HepG2 (cell line): Measurements from ENCODE around the gene PSMC1. TPM values are rescaled to one million over a fixed set of nuclear protein-coding genes. Genes with fewer than 3 reads are reported as not detected.
A peak's percentile ranks its signal among the peaks of the same experiment; 100 is the strongest.

Source experiments
- ATAC-seq: fragments of 200-7000 bp; cut with Tn5 transposase; 3 replicates; pipeline ENCODE4 v1.9.1; 2020; ENCODE audit warnings: mild to moderate bottlenecking, moderate library complexity
- BruUV-seq: library from RNA; stranded (reverse); fragments of 400-500 nt; replicated peaks from 2 replicates; lab custom pipeline; 2021; lab: Mats Ljungman, UMichigan
- CTCF ChIA-PET: fragments of 300-600 bp; formaldehyde crosslinking; extraction: SDS; loops from one replicate; lab custom pipeline; 2021; ENCODE audit warnings: low total read pairs, inconsistent platforms, low intra/inter-chr PET ratio; lab: Yijun Ruan, JAX
- POLR2A ChIA-PET: fragments of 350-600 bp; sonication (Branson Sonifier 250); formaldehyde crosslinking; loops from one replicate; lab custom pipeline; 2020; ENCODE audit warnings: antibody characterized with exemption, inconsistent platforms; lab: Yijun Ruan, JAX
- DNase-seq: peaks from one replicate; pipeline ENCODE4 v3.0.0-alpha.2; 2015; ENCODE audit warnings: low spot score
- FAIRE-seq: peaks from 3 replicates; lab custom pipeline; 2011; peaks lifted over from hg19 to GRCh38; lab: Jason Lieb, UNC
- H2AFZ ChIP-seq: one replicate; pipeline ENCODE4 v1.6.1; 2011; ENCODE audit warnings: low read length, inconsistent platforms
- H3K27ac ChIP-seq: fragments of 300-600 bp; 3 replicates; pipeline ENCODE4 v1.8.0; 2011; ENCODE audit warnings: mixed run types, mild to moderate bottlenecking, mixed read lengths, low read length, inconsistent platforms; ENCODE audit not compliant: insufficient read depth; ENCODE audit errors: extremely low read length
- H3K27me3 ChIP-seq, 2 experiments: fragments of 200-600 bp in 1 of 2; 2 replicates in 1 of 2; 3 replicates in 1 of 2; pipeline versions ENCODE4 v1.6.0 to v1.8.0; 2011; ENCODE audit warnings: low read length in 2 of 2, mild to moderate bottlenecking in 2 of 2, moderate library complexity in 2 of 2, inconsistent platforms in 1 of 2; ENCODE audit not compliant: insufficient read depth in 2 of 2, control insufficient read depth in 1 of 2
- H3K36me3 ChIP-seq, 2 experiments: fragments of 200-600 bp in 1 of 2; replicated peaks in 1 of 2; 2 replicates in 1 of 2; 3 replicates in 1 of 2; pipeline versions ENCODE4 v1.5.1 to v1.8.0; 2011; ENCODE audit warnings: low read length in 2 of 2, inconsistent platforms in 1 of 2; ENCODE audit not compliant: insufficient read depth in 2 of 2, control insufficient read depth in 1 of 2
- H3K4me1 ChIP-seq: 2 replicates; pipeline ENCODE4 v1.5.1; 2012; ENCODE audit warnings: low read length, inconsistent platforms; ENCODE audit not compliant: insufficient read depth
- H3K4me2 ChIP-seq: 2 replicates; pipeline ENCODE4 v1.6.0; 2011; ENCODE audit warnings: low read depth, low read length, inconsistent platforms
- H3K4me3 ChIP-seq, 3 experiments: fragments of 200-600 bp in 1 of 3; sonication (generic), shearing (Covaris generic) in 1 of 3; replicated peaks in 1 of 3; 2 replicates each; pipeline ENCODE4 v1.5.1; 2011 to 2016; ENCODE audit warnings: low read length in 3 of 3, inconsistent platforms in 2 of 3, low read depth in 2 of 3, mild to moderate bottlenecking in 2 of 3, control low read depth in 1 of 3, mixed read lengths in 1 of 3; ENCODE audit not compliant: insufficient read depth in 1 of 3
- H3K79me2 ChIP-seq: one replicate; pipeline ENCODE4 v1.6.1; 2011; ENCODE audit warnings: low read length, inconsistent platforms; ENCODE audit not compliant: insufficient read depth
- H3K9ac ChIP-seq: 2 replicates; pipeline ENCODE4 v1.6.0; 2011; ENCODE audit warnings: mild to moderate bottlenecking, low read depth, low read length, inconsistent platforms; ENCODE audit not compliant: insufficient read depth
- H3K9me3 ChIP-seq: 2 replicates; pipeline ENCODE4 v1.5.1; 2012; ENCODE audit warnings: mild to moderate bottlenecking, low read length
- H4K20me1 ChIP-seq: 2 replicates; pipeline ENCODE4 v1.6.0; 2011; ENCODE audit warnings: inconsistent platforms, mild to moderate bottlenecking, low read length, moderate library complexity; ENCODE audit not compliant: insufficient read depth
- NKX3-1 ChIP-seq: sonication (generic); formaldehyde crosslinking; IDR thresholded peaks from 2 replicates; pipeline ENCODE4 v1.5.0; 2020; ENCODE audit warnings: missing genetic modification reagents
- SIX4 ChIP-seq: sonication (generic); formaldehyde crosslinking; IDR thresholded peaks from 2 replicates; pipeline ENCODE4 v1.4.0; 2020; ENCODE audit warnings: missing genetic modification reagents
- TAF1 ChIP-seq: sonication (generic); formaldehyde crosslinking; IDR thresholded peaks from 2 replicates; pipeline ENCODE4 v1.4.0; 2020; ENCODE audit warnings: missing genetic modification reagents
- XBP1 ChIP-seq: sonication (generic); formaldehyde crosslinking; IDR thresholded peaks from 2 replicates; pipeline ENCODE4 v1.5.0; 2020; ENCODE audit warnings: missing genetic modification reagents
- ZNF253 ChIP-seq: sonication (generic); formaldehyde crosslinking; IDR thresholded peaks from 2 replicates; pipeline ENCODE4 v1.8.0; 2022; ENCODE audit warnings: mild to moderate bottlenecking, missing genetic modification reagents, borderline replicate concordance
- ZNF543 ChIP-seq: sonication (generic); formaldehyde crosslinking; IDR thresholded peaks from 2 replicates; pipeline ENCODE4 v1.4.0; 2020; ENCODE audit warnings: mild to moderate bottlenecking, missing genetic modification reagents
- ZNF709 ChIP-seq: sonication (generic); formaldehyde crosslinking; IDR thresholded peaks from 2 replicates; pipeline ENCODE4 v1.5.0; 2020; ENCODE audit warnings: mild to moderate bottlenecking, missing genetic modification reagents
- WGBS: methylation state at CpG from one replicate; pipeline ENCODE4 v1.1.6; 2017; ENCODE audit warnings: low lambda C conversion rate; 5-methylcytosine and 5-hydroxymethylcytosine counted together
- in situ Hi-C: cut with HindIII; loops from 2 replicates; pipeline ENCODE4 v1.10.0; 2017; ENCODE audit warnings: low pct_unique_long_range_greater_than_20kb; ENCODE audit not compliant: extremely low pct_ligation_motif_present
- intact Hi-C: fragments of 100-400 bp; cut with micrococcal nuclease; formaldehyde crosslinking; loops from one replicate; pipeline ENCODE4 v1.10.0; 2022; ENCODE audit not compliant: unreplicated experiment
- polyA plus RNA-seq, 8 experiments: library from polyadenylated mRNA; depleted of rRNA in 3 of 8; stranded (reverse) in 7 of 8; unstranded in 1 of 8; fragments of >200 nt; fragmentation: Illumina TruSeq in 4 of 8; extraction: Trizol in 4 of 8; gene quantifications; 2 replicates each; pipeline versions ENCODE4 v1.2.1 to v1.2.3, GENCODE V29; 2011 to 2016; ENCODE audit warnings: low read depth in 4 of 8, missing spikeins in 1 of 8, mixed read lengths in 1 of 8; ENCODE audit not compliant: insufficient read depth in 1 of 8
- total RNA-seq, 5 experiments: library from RNA; depleted of rRNA; stranded (reverse); fragments of >200 nt; fragmentation: Illumina TruSeq; extraction: Trizol; gene quantifications; 2 replicates each; pipeline ENCODE4 v1.2.3, GENCODE V29; 2016; ENCODE audit warnings: low read depth in 1 of 5
- TF ChIP-seq, protein P1 (sequence below): sonication (generic); formaldehyde crosslinking; conservative IDR thresholded peaks from 2 replicates; pipeline ENCODE4 v1.4.0; 2020; ENCODE audit warnings: missing genetic modification reagents
- TF ChIP-seq, protein P2 (sequence below): IDR thresholded peaks from 2 replicates; pipeline ENCODE4 v1.6.1; 2016; ENCODE audit warnings: missing compliant biosample characterization, missing genetic modification reagents, borderline replicate concordance
- TF ChIP-seq, protein P3 (sequence below): sonication (generic); formaldehyde crosslinking; IDR thresholded peaks from 2 replicates; pipeline ENCODE4 v1.8.0; 2022; ENCODE audit warnings: mild to moderate bottlenecking, missing genetic modification reagents, moderate library complexity
- TF ChIP-seq, protein P4 (sequence below): sonication (generic); formaldehyde crosslinking; IDR thresholded peaks from 2 replicates; pipeline ENCODE4 v1.4.0; 2020; ENCODE audit warnings: missing genetic modification reagents, borderline replicate concordance

Gene PSMC1
- total and polyA plus RNA-seq, 2 of the 13 experiments (the other 11 are each of a cell fraction or from before 2014, with no cell fraction given) = 48.6 to 167 TPM

DNA sequence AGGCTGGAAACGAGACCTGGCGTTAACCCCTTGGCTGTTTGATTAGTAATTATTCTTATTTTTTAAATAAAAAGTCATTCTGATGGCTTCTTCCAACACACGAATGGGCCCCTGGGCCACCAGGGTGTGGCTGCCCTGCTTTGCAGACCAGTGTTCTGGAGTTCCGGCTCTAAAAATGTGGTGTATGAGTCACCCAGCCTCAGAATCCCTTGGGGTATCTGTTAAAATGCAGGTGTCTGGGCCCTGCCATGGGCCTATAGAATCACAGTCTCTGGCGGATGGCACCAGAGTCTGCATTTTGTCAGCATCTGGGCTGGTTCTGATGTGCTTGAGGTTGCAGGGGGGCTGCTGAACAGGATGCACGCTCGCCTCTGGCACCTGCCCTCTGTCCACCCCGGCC lies 2.5 kb upstream of the PSMC1 start:
- Histone ChIP-seq H2AFZ (no peak overlapping the region), H3K79me2 (peaks cover 26% of the 10 kb centered on the region), H4K20me1 (peaks cover 8% of the 10 kb centered on the region; the same call in 1 of the 2 replicates)
- WGBS = 50% methylated on average over 7 of the region's 8 CpGs
- in situ Hi-C loops = no loop called here
- no peak for TF ChIP-seq ZNF253
- TF ChIP-seq, protein P1, sequence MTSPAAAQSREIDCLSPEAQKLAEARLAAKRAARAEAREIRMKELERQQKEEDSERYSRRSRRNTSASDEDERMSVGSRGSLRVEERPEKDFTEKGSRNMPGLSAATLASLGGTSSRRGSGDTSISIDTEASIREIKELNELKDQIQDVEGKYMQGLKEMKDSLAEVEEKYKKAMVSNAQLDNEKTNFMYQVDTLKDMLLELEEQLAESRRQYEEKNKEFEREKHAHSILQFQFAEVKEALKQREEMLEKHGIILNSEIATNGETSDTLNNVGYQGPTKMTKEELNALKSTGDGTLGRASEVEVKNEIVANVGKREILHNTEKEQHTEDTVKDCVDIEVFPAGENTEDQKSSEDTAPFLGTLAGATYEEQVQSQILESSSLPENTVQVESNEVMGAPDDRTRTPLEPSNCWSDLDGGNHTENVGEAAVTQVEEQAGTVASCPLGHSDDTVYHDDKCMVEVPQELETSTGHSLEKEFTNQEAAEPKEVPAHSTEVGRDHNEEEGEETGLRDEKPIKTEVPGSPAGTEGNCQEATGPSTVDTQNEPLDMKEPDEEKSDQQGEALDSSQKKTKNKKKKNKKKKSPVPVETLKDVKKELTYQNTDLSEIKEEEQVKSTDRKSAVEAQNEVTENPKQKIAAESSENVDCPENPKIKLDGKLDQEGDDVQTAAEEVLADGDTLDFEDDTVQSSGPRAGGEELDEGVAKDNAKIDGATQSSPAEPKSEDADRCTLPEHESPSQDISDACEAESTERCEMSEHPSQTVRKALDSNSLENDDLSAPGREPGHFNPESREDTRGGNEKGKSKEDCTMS (CRISPR knock-in tag) = no peak
- TF ChIP-seq, all 625 proteins: peak for 0
- H3K27me3 ChIP-seq = peaks cover 1 to 14% of the 10 kb centered on the region in 2 experiments; a peak in 2 of 5 replicates
- no peak overlapping the region for H3K9ac ChIP-seq
- H3K27ac ChIP-seq = no peak overlapping the region
- DNase-seq (no peak), ATAC-seq (no peak), FAIRE-seq (no peak)
- BruUV-seq = no TSS peak
- no peak overlapping the region for H3K4me2 ChIP-seq
- no peak overlapping the region for H3K4me3 ChIP-seq
- ChIA-PET POLR2A (no interaction called here), CTCF (no interaction called here)
- peaks cover 19% of the 10 kb centered on the region for H3K4me1 ChIP-seq
- intact Hi-C loops = no loop called here
- H3K36me3 ChIP-seq = peaks cover 0 to 3% of the 10 kb centered on the region in 2 experiments; a peak in 1 of 5 replicates
- H3K9me3 ChIP-seq = no peaks in the 10 kb centered on the region

DNA sequence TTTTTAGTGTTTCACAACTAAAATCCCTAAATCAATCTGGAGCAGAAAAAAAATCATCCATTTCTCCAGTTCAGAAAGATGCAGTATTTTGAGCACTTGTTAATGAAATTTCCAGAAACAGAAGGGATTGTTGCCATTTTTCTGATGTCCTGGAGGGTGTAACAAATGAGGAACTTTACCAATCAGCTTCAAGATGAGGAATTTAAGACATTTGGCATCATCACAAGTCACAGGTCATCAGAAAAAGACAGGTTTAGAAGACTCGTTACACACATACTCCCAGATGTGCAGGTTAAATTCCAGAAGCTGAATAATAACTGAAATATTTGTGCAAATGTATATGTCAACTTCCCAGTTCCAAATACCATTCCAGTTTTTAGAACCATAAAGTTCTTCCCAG lies 482 bp upstream of the PSMC1 start:
- Histone ChIP-seq H3K79me2 (peaks cover 29% of the 10 kb centered on the region), H3K36me3 (peaks cover under 1 to 13% of the 10 kb centered on the region in 2 experiments), H3K4me2 (peak overlapping the region; percentile 84), H3K4me1 (peaks cover 23% of the 10 kb centered on the region), H3K27me3 (peaks cover 1 to 14% of the 10 kb centered on the region in 2 experiments; a peak in 2 of 5 replicates), H3K4me3 (peak overlapping the region; percentile 88 to 99 (median 98); a peak in 5 of 6 replicates), H3K9ac (peak overlapping the region; percentile 96; the same call in 1 of the 2 replicates), H2AFZ (peak overlapping the region; percentile 100), H4K20me1 (peaks cover 8% of the 10 kb centered on the region; the same call in 1 of the 2 replicates), H3K27ac (no peak overlapping the region), H3K9me3 (no peaks in the 10 kb centered on the region)
- no peak for FAIRE-seq
- BruUV-seq = no TSS peak
- POLR2A ChIA-PET = interaction anchor here (1.1 to 1.2 kb wide), 2 partner anchors 128 to 257 kb away, joined by 3 to 4 read pairs; no protein-coding TSS in a partner anchor
- 88% methylated on average over 1 of the region's 1 CpG for WGBS
- intact Hi-C loops = no loop called here
- no peak for ATAC-seq
- CTCF ChIA-PET = no interaction called here
- DNase-seq = no peak
- in situ Hi-C loops = no loop called here
- TF ChIP-seq XBP1 (CRISPR knock-in tag) = no peak
- TF ChIP-seq, protein P2, sequence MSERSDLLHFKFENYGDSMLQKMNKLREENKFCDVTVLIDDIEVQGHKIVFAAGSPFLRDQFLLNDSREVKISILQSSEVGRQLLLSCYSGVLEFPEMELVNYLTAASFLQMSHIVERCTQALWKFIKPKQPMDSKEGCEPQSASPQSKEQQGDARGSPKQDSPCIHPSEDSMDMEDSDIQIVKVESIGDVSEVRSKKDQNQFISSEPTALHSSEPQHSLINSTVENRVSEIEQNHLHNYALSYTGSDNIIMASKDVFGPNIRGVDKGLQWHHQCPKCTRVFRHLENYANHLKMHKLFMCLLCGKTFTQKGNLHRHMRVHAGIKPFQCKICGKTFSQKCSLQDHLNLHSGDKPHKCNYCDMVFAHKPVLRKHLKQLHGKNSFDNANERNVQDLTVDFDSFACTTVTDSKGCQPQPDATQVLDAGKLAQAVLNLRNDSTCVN = no peak
- TF ChIP-seq SIX4 (CRISPR knock-in tag) = no peak
- TF ChIP-seq ZNF709 = no peak
- TF ChIP-seq TAF1 (CRISPR knock-in tag) = no peak
- TF ChIP-seq, protein P3, sequence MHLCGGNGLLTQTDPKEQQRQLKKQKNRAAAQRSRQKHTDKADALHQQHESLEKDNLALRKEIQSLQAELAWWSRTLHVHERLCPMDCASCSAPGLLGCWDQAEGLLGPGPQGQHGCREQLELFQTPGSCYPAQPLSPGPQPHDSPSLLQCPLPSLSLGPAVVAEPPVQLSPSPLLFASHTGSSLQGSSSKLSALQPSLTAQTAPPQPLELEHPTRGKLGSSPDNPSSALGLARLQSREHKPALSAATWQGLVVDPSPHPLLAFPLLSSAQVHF (CRISPR knock-in tag) = no peak
- TF ChIP-seq, protein P4, sequence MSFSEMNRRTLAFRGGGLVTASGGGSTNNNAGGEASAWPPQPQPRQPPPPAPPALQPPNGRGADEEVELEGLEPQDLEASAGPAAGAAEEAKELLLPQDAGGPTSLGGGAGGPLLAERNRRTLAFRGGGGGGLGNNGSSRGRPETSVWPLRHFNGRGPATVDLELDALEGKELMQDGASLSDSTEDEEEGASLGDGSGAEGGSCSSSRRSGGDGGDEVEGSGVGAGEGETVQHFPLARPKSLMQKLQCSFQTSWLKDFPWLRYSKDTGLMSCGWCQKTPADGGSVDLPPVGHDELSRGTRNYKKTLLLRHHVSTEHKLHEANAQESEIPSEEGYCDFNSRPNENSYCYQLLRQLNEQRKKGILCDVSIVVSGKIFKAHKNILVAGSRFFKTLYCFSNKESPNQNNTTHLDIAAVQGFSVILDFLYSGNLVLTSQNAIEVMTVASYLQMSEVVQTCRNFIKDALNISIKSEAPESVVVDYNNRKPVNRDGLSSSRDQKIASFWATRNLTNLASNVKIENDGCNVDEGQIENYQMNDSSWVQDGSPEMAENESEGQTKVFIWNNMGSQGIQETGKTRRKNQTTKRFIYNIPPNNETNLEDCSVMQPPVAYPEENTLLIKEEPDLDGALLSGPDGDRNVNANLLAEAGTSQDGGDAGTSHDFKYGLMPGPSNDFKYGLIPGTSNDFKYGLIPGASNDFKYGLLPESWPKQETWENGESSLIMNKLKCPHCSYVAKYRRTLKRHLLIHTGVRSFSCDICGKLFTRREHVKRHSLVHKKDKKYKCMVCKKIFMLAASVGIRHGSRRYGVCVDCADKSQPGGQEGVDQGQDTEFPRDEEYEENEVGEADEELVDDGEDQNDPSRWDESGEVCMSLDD (CRISPR knock-in tag) = no peak
- no peak for TF ChIP-seq ZNF543 (CRISPR knock-in tag)
- TF ChIP-seq NKX3-1 = no peak
